GM12878 (cell line): ENCODE measurements around the gene DIRAS2. TPM values are rescaled to one million over a fixed set of nuclear protein-coding genes. Genes with fewer than 3 reads are reported as not detected.

ENCODE experiments used
- CEBPZ ChIP-seq: fragments of 150-350 bp; IDR thresholded peaks from 2 replicates; pipeline ENCODE4 v1.6.1; 2016; ENCODE audit warnings: low read depth, low read length
- E2F8 ChIP-seq: fragments of 450-650 bp; IDR thresholded peaks from 2 replicates; pipeline ENCODE4 v1.6.1; 2018; ENCODE audit warnings: mild to moderate bottlenecking, low read depth, moderate library complexity; ENCODE audit not compliant: partially characterized antibody
- EZH2 ChIP-seq: IDR thresholded peaks from 2 replicates; pipeline ENCODE4 v1.6.1; 2012; ENCODE audit warnings: low read depth, mild to moderate bottlenecking, control low read depth, inconsistent platforms, low read length, borderline replicate concordance; ENCODE audit not compliant: control insufficient read depth
- FOS ChIP-seq: IDR thresholded peaks from 3 replicates; pipeline ENCODE4 v1.6.1; 2011; ENCODE audit warnings: borderline replicate concordance; ENCODE audit not compliant: insufficient read length; ENCODE audit errors: extremely low read depth
- REST ChIP-seq: IDR thresholded peaks from 2 replicates; pipeline ENCODE4 v1.6.1; 2012; ENCODE audit warnings: mild to moderate bottlenecking, low read depth, low read length
- ZBTB11 ChIP-seq: fragments of 450-650 bp; formaldehyde crosslinking; IDR thresholded peaks from 2 replicates; pipeline ENCODE4 v1.5.0; 2022; ENCODE audit warnings: mild to moderate bottlenecking, missing genetic modification characterization
- polyA plus RNA-seq, 11 experiments: library from polyadenylated mRNA; depleted of rRNA in 4 of 11; unstranded in 6 of 11; stranded (reverse) in 5 of 11; fragments of >200 nt; fragmentation: Nextera tagmentation in 4 of 11; fragmentation: Illumina TruSeq in 1 of 11; extraction: Ambion mirVana in 4 of 11; extraction: Trizol in 1 of 11; gene quantifications; 1 replicate in 1 of 11; 2 replicates in 10 of 11; pipeline versions ENCODE4 v1.2.1 to v1.2.3, GENCODE V29; 2011 to 2016; ENCODE audit warnings: inconsistent platforms in 2 of 11, missing spikeins in 2 of 11, low read depth in 1 of 11
- total RNA-seq, 4 experiments: library from RNA; depleted of rRNA in 3 of 4; stranded (reverse); fragments of >200 nt in 3 of 4; fragmentation: Illumina TruSeq in 1 of 4; extraction: Trizol in 1 of 4; gene quantifications; 2 replicates each; pipeline versions ENCODE4 v1.2.1 to v1.2.3, GENCODE V29; 2013 to 2021

Gene DIRAS2
- total and polyA plus RNA-seq, 10 of the 15 experiments (the other 5 are each of a cell fraction or from before 2014, with no cell fraction given), result not detected

GRCh38 chr9:90629991-90630390 is 12.6 kb downstream of the DIRAS2 start (continued):
- TF ChIP-seq ZBTB11 (CRISPR knock-in tag), result no peak
- TF ChIP-seq CEBPZ, result no peak
- no peak for TF ChIP-seq EZH2
- TF ChIP-seq FOS, result no peak
- no peak for TF ChIP-seq REST
- no peak for TF ChIP-seq E2F8
